WTC11 (cell line): Measurements from ENCODE around the gene UQCRHL.

Source experiments
- ATF3 ChIP-seq: sonication (generic); formaldehyde crosslinking; conservative IDR thresholded peaks from 2 replicates; pipeline ENCODE4 v1.8.1; 2022; ENCODE audit warnings: mild to moderate bottlenecking, missing genetic modification reagents
- E2F5 ChIP-seq: sonication (generic); formaldehyde crosslinking; IDR thresholded peaks from 2 replicates; pipeline ENCODE4 v1.8.1; 2022; ENCODE audit warnings: mild to moderate bottlenecking, moderate library complexity, missing genetic modification reagents
- FOXP4 ChIP-seq: sonication (generic); formaldehyde crosslinking; IDR thresholded peaks from 2 replicates; pipeline ENCODE4 v1.8.0; 2022; ENCODE audit warnings: mild to moderate bottlenecking, missing genetic modification reagents
- JUN ChIP-seq: sonication (generic); formaldehyde crosslinking; IDR thresholded peaks from 2 replicates; pipeline ENCODE4 v1.8.0; 2023; ENCODE audit warnings: mild to moderate bottlenecking, missing genetic modification reagents
- NR1H2 ChIP-seq: sonication (generic); formaldehyde crosslinking; IDR thresholded peaks from 2 replicates; pipeline ENCODE4 v1.9.0; 2021; ENCODE audit warnings: mild to moderate bottlenecking, moderate library complexity, missing genetic modification reagents
- TF ChIP-seq, protein P1 (sequence below): fragments of 200-600 bp; IDR thresholded peaks from 2 replicates; pipeline ENCODE4 v1.8.0; 2022; ENCODE audit warnings: antibody characterized with exemption

DNA sequence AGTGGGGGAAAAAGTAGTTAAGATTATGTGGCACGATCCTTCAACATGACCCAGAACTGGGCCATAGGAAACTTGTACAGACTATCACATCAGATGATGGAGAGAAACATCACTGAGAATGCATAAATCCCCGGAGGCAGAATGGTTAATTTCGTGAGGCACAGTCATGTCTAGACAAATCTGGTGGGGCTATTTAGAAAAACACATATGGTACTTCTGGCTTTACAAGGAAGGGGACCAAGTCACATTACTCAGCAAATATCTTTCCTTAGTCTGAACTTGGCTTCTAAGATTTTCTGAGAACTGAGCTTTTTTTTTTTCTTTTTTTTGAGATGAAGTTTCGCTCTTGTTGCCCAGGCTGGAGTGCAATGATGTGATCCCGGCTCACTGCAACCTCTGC, 9.2 kb upstream of the UQCRHL start:
- TF ChIP-seq, protein P1, sequence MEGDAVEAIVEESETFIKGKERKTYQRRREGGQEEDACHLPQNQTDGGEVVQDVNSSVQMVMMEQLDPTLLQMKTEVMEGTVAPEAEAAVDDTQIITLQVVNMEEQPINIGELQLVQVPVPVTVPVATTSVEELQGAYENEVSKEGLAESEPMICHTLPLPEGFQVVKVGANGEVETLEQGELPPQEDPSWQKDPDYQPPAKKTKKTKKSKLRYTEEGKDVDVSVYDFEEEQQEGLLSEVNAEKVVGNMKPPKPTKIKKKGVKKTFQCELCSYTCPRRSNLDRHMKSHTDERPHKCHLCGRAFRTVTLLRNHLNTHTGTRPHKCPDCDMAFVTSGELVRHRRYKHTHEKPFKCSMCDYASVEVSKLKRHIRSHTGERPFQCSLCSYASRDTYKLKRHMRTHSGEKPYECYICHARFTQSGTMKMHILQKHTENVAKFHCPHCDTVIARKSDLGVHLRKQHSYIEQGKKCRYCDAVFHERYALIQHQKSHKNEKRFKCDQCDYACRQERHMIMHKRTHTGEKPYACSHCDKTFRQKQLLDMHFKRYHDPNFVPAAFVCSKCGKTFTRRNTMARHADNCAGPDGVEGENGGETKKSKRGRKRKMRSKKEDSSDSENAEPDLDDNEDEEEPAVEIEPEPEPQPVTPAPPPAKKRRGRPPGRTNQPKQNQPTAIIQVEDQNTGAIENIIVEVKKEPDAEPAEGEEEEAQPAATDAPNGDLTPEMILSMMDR, result no peak
- no peak for TF ChIP-seq NR1H2
- TF ChIP-seq JUN, result no peak
- no peak for TF ChIP-seq FOXP4
- no peak for TF ChIP-seq ATF3 (CRISPR knock-in tag)
- TF ChIP-seq E2F5, result no peak
